Kidney epithelial cell (primary cell): Measurements from ENCODE around the gene DYRK2. TPM values are rescaled to one million over a fixed set of nuclear protein-coding genes. Genes with fewer than 3 reads are reported as not detected.

Source experiments
- DNase-seq: peaks from one replicate; pipeline ENCODE4 v3.0.0-alpha.2; 2010; ENCODE audit warnings: low read depth
- H3K27me3 ChIP-seq: 2 replicates; pipeline ENCODE4 v1.6.0; 2011; ENCODE audit warnings: low read length; ENCODE audit not compliant: control insufficient read depth, insufficient read depth
- H3K36me3 ChIP-seq: 2 replicates; pipeline ENCODE4 v1.5.1; 2011; ENCODE audit warnings: low read length; ENCODE audit not compliant: control insufficient read depth, insufficient read depth
- H3K4me3 ChIP-seq: 2 replicates; pipeline ENCODE4 v1.5.1; 2011; ENCODE audit warnings: low read depth, mild to moderate bottlenecking, control low read depth, low read length
- total RNA-seq: library from RNA; depleted of rRNA; stranded (reverse); fragments of >200 nt; gene quantifications from 2 replicates; pipeline ENCODE4 v1.2.3, GENCODE V29; 2015
- TF ChIP-seq, protein P1 (sequence below): IDR thresholded peaks from 2 replicates; pipeline ENCODE4 v1.5.1; 2011; ENCODE audit warnings: mild to moderate bottlenecking, moderate library complexity, low read length, control low read depth, inconsistent platforms; ENCODE audit not compliant: insufficient read depth, poor library complexity, severe bottlenecking

The DYRK2 gene
- total RNA-seq, 1 donor from 2014 or later = 28.7 TPM

DNA sequence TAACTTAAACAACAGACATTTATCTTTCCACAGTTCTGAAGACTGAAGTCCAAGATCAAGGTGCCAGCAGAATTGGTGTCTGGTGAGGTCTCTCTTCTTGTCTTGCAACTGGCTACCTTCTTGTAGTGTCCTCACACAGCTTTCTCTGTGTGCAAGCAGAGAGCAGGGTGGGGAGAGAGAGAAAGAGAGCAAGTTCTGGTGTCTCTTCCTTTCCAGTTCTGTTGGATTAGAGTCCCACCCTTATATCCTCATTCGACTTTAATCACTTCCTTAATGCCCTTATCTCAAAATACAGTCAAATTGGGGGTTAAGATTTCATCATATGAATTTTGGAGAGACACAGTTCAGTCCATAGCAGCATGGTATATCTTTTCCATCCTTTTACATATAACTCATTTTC, 40.8 kb downstream of the DYRK2 start:
- no peak for DNase-seq
- H3K36me3 ChIP-seq = no peaks in the 10 kb centered on the region
- H3K27me3 ChIP-seq = no peaks in the 10 kb centered on the region
- TF ChIP-seq, protein P1, sequence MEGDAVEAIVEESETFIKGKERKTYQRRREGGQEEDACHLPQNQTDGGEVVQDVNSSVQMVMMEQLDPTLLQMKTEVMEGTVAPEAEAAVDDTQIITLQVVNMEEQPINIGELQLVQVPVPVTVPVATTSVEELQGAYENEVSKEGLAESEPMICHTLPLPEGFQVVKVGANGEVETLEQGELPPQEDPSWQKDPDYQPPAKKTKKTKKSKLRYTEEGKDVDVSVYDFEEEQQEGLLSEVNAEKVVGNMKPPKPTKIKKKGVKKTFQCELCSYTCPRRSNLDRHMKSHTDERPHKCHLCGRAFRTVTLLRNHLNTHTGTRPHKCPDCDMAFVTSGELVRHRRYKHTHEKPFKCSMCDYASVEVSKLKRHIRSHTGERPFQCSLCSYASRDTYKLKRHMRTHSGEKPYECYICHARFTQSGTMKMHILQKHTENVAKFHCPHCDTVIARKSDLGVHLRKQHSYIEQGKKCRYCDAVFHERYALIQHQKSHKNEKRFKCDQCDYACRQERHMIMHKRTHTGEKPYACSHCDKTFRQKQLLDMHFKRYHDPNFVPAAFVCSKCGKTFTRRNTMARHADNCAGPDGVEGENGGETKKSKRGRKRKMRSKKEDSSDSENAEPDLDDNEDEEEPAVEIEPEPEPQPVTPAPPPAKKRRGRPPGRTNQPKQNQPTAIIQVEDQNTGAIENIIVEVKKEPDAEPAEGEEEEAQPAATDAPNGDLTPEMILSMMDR = no peak
- no peak overlapping the region for H3K4me3 ChIP-seq

DNA sequence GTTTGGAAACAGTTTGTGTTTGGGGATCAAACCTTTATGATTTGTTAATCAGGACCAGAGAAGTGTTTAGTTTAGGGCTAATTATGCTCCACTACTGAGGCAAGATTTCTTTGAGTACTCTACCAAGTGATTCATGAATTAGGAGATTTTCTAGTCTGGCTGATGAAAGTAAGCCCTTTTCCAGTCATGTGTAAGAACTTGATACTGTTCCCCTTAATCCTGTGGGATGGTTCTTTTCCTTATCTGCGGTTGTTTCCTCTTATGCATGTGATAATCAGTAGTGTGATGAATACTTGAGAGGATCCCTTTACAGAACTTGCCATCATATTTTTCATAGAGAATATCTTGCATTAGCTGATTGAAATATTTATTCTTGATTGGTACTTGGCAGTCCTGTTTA, 42.1 kb downstream of the DYRK2 start:
- DNase-seq = no peak
- Histone ChIP-seq H3K27me3 (no peaks in the 10 kb centered on the region), H3K36me3 (no peaks in the 10 kb centered on the region), H3K4me3 (no peak overlapping the region)
- TF ChIP-seq, protein P1 = no peak

DNA sequence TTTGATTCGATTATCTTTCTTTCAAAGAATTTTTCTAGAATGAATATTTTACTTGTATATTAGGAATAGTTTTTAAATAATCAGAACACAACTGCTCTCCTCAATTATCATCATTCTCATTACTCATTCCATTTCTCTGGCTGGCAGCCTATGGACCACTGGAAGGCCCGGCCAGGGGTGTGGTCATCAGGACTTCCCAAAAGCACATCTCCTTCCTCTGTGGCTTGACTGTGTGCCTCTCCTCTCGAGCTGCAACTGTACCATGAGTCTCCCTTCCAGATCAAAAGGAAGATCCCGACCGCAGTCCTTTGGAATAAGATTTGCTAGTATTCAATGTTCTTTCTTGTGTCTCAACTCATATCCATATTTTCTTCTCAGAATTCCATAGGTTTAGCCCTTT, 42.7 kb downstream of the DYRK2 start:
- Histone ChIP-seq H3K36me3 (no peaks in the 10 kb centered on the region), H3K27me3 (no peaks in the 10 kb centered on the region), H3K4me3 (no peak overlapping the region)
- DNase-seq = no peak
- TF ChIP-seq, protein P1 = no peak

DNA sequence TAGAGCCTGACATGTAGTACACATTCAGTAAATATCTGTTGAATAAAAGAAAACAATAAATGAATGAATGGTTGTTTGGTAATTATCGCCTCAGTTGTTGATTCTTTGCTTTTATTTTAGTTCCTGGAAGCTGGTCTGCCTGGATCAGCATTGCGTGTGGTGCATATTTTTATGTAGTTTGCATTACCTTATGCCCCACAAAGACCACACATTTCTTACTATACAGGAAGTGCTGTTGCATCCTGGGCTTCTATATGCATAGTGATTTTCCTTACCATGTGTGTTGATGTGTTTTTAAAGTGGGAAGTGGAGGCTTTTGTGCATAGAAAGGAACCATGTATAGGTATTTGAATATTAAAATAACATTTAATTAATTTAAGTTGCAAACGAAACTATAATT, 43.6 kb downstream of the DYRK2 start:
- H3K36me3 ChIP-seq = no peaks in the 10 kb centered on the region
- TF ChIP-seq, protein P1 = no peak
- DNase-seq = no peak
- no peaks in the 10 kb centered on the region for H3K27me3 ChIP-seq
- no peak overlapping the region for H3K4me3 ChIP-seq

DNA sequence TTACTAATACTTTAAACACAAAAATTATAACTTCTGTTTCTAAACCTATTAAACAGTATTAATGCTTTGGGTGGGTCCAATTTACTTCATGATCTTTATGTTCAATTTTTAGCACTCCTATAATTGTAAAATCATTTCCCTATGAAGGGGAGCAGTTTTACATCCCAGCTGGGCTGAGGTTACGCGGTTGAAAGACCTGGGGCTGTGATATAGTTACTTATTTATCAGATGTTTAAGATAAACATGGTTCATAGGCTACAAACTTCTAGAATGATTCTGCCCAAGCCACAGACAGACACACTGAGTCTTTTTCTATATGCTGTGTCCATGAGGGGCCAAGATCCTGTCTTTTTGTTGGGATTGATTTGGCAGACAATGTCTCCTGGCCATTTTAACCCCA, 44.4 kb downstream of the DYRK2 start:
- H3K36me3 ChIP-seq = no peaks in the 10 kb centered on the region
- TF ChIP-seq, protein P1 = no peak
- no peaks in the 10 kb centered on the region for H3K27me3 ChIP-seq
- no peak overlapping the region for H3K4me3 ChIP-seq
- no peak for DNase-seq

DNA sequence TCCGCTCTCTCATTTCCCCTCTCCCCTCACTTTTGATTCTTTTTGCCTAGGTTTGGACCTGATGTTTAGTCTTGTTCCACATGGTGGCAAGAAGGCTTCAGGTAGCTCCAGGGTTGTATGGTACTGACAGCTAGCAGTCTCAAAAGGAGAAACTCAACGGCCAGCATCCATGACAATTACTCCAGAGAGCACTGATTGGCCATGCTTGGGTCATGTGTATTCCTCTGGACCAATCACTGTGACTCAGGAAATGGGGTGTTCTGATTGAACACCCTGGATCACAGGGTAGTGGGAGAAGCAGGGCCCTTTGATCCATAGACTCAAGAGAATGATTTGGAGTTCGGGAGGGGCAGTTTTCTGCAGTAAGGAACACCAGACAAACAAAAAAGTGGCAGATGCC, 45.3 kb downstream of the DYRK2 start:
- Histone ChIP-seq H3K27me3 (no peaks in the 10 kb centered on the region), H3K4me3 (no peak overlapping the region), H3K36me3 (no peaks in the 10 kb centered on the region)
- TF ChIP-seq, protein P1 = no peak
- DNase-seq = no peak
